ENCODE results near the gene RSPRY1. TPM values are rescaled to one million over a fixed set of nuclear protein-coding genes. Genes with fewer than 3 reads are reported as not detected.

The RSPRY1 gene
- total RNA-seq, 2 donors from 2014 or later: 28.7 to 32.5 TPM

GRCh38 chr16:57140931-57141668 is 45.0 kb upstream of the RSPRY1 start:
- ATAC-seq (ENCODE audit: insufficient number of reproducible peaks, low FRiP score, low read depth) (no peak), DNase-seq (ENCODE audit: low spot score) (no peak)
- Histone ChIP-seq H3K27me3 (replicated peaks; ENCODE audit: insufficient read depth) (no peaks in the 10 kb centered on the region), H3K4me1 (ENCODE audit: control insufficient read depth in 1 of 2, low read depth in 2 of 2) (peaks cover 0 to 4% of the 10 kb centered on the region in 2 donors), H3K36me3 (no peaks in the 10 kb centered on the region), H3K27ac (no peak overlapping the region), H3K4me3 (no peak overlapping the region), H3K9me3 (no peaks in the 10 kb centered on the region)
- TF ChIP-seq CTCF (IDR thresholded peaks at IDR 0.05): no peak

- Histone ChIP-seq H3K4me3 (no peak overlapping the region), H3K9me3 (no peaks in the 10 kb centered on the region), H3K27me3 (replicated peaks; ENCODE audit: insufficient read depth) (no peaks in the 10 kb centered on the region), H3K27ac (no peak overlapping the region), H3K36me3 (no peaks in the 10 kb centered on the region), H3K4me1 (ENCODE audit: control insufficient read depth in 1 of 2, low read depth in 2 of 2) (peaks cover 0 to 4% of the 10 kb centered on the region in 2 donors)
- ATAC-seq (ENCODE audit: insufficient number of reproducible peaks, low FRiP score, low read depth) (no peak), DNase-seq (ENCODE audit: low spot score) (no peak)
- TF ChIP-seq CTCF (IDR thresholded peaks at IDR 0.05): no peak
These were observed 44.1 kb upstream of the RSPRY1 start for GRCh38 chr16:57141822-57142631.

- no peaks in the 10 kb centered on the region for H3K9me3 ChIP-seq
- no peak overlapping the region for H3K4me3 ChIP-seq
- ATAC-seq (ENCODE audit: insufficient number of reproducible peaks, low FRiP score, low read depth) (no peak), DNase-seq (ENCODE audit: low spot score) (no peak)
- no peak overlapping the region for H3K27ac ChIP-seq
- H3K27me3 ChIP-seq (replicated peaks; ENCODE audit: insufficient read depth): no peaks in the 10 kb centered on the region
- no peaks in the 10 kb centered on the region for H3K36me3 ChIP-seq
- peaks cover 0 to 4% of the 10 kb centered on the region in 2 donors for H3K4me1 ChIP-seq (ENCODE audit: control insufficient read depth in 1 of 2, low read depth in 2 of 2)
- no peak for TF ChIP-seq CTCF (IDR thresholded peaks at IDR 0.05)
These were observed 42.8 kb upstream of the RSPRY1 start for GRCh38 chr16:57143149-57143921.

GRCh38 chr16:57144027-57144426 is 42.1 kb upstream of the RSPRY1 start:
- Histone ChIP-seq H3K9me3 (no peaks in the 10 kb centered on the region), H3K27ac (no peak overlapping the region), H3K36me3 (no peaks in the 10 kb centered on the region), H3K4me1 (ENCODE audit: control insufficient read depth in 1 of 2, low read depth in 2 of 2) (peaks cover 0 to 4% of the 10 kb centered on the region in 2 donors), H3K4me3 (no peak overlapping the region), H3K27me3 (replicated peaks; ENCODE audit: insufficient read depth) (no peaks in the 10 kb centered on the region)
- ATAC-seq (ENCODE audit: insufficient number of reproducible peaks, low FRiP score, low read depth) (no peak), DNase-seq (ENCODE audit: low spot score) (no peak)
- TF ChIP-seq CTCF (IDR thresholded peaks at IDR 0.05): no peak
